Daoy (cell line): Measurements from ENCODE around the gene TAS1R1. TPM values are rescaled to one million over a fixed set of nuclear protein-coding genes. Genes with fewer than 3 reads are reported as not detected.
A peak's percentile ranks its signal among the peaks of the same experiment; 100 is the strongest.
"Not testable (repeated sequence)": the region's sequence is repeated elsewhere in the genome, so short reads cannot be mapped to it uniquely, and the experiment has no call there.

ENCODE experiments used
- DNase-seq: peaks from one replicate; pipeline ENCODE4 v3.0.0-alpha.2; 2015; ENCODE audit warnings: low read depth
- total RNA-seq: library from RNA; depleted of rRNA; stranded (reverse); fragments of >200 nt; shearing (Covaris generic); gene quantifications from 2 replicates; pipeline ENCODE4 v1.2.3, GENCODE V29; 2014

TAS1R1 gene
- total RNA-seq, 1 experiment from 2014 or later: not detected

- no peak for DNase-seq
These were observed 33.6 kb upstream of the TAS1R1 start for GRCh38 chr1:6521536-6521935.

GRCh38 chr1:6523566-6523965 lies 31.5 kb upstream of the TAS1R1 start:
- peak; percentile 43 for DNase-seq

- DNase-seq: no peak
These were observed 28.8 kb upstream of the TAS1R1 start for GRCh38 chr1:6526316-6526715.

DNA sequence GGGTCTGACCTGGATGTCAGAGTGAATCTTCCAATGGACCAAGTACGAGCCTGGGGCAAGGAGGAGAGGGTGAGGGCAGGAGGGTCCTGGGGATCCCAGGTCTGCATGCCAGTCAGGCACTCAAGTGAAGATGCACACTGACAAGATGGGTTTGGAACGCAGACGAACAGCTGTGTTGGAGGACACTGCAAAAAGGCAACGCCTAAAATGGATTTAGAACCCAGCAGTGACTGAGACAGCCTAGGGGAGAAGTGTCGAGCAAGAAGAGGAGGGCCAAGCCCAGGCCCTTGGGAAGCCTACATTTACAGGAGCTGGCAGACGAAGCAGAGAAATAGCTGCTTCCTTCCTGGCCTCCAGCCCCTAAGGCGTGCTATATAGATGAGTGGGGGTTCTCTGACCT lies 26.6 kb upstream of the TAS1R1 start:
- no peak for DNase-seq

DNA sequence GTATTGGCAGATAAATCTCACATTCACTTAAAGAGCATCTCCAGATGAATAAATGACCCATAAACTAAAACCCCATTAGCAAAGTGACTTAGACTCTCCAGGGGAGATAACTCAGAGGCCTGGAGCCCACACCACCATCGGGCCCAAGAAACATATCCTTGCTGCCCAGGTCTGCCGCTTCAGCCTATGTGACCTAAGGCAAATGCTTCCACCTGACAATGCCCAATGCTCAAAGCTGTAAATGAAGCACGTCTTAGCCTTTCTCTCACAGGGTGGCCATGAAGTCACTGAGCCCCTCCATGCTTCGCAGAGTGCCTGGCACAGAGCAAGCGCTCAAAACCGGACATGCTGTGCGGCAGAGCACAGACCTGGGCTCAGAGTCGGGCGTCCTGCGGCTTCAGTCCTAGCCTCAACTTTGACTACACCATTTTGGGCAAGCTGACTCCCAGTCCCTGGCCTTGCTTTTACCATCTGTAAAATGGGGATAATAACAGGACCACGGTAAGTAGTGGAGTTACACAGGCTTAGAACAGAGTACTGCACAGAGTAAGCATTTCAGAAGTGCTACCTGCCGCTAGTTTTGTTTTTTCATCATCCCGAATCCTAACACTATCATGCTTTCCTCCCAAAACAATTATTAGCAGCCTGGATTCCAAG lies 24.5 kb upstream of the TAS1R1 start:
- no peak for DNase-seq

DNA sequence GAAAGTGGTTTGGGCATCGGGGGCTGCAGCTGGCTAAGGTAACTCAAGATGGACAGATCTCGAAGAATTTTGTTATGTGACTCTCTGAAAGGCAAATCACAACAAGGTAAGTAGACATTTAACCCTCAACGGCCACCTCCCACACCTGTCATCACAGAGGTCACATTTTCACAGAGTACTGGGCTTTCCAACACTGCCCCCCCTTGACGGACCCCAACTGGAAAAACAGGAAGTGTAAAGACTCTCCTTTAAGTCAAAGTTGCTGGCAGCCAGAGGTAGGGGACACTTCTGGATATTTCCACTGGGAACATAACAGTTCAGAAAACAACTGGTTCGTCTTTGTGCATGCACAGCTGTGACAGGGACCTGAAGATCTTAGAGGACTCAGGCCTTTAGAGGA lies 23.1 kb upstream of the TAS1R1 start:
- DNase-seq: no peak

DNA sequence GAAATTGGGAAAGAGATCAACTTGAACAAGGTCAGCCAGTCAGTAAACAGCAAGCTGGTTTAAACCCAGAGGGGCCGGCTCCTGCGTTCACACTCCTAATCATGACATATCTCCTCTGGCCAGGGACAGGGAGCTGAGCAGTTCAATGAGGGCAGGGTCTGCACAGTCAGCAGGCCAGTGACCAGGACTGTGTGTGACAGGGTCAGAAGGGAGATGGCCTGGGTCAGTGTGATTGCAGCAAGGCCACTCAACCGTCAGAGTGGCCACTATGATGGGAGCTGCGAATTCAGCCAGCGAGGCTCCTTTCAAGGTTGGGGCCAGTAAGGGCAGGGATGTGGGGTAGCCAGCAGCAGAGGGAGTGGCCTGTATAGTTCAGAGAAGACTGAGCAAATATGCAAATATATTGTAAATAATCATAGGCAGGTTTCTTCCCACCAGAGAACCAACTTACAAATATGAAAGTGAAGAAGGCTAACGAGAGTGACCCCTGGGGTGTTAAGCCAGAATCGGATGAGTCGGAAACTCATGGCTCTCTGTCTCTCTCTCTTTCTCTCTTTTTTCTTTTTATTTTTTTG lies 20.8 kb upstream of the TAS1R1 start:
- no peak for DNase-seq

DNA sequence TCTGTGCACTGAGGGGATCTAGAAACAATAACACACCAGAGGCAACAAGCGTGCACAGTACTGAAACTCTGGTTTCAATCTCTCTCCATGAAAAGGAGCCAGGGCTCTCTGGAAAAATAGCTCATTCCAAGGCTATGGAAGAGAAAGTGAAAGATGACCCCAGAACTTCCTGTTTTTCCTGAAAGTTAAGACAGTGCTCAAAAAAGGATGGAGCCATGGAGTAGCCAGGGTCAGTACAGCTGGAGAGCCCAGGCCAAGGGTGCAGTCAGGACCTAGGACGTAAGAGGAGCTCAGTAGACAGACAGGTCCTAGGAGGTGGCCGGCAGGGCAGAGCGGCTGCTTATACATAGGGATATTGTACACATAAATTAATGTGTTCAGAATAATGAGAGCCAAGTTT lies 19.9 kb upstream of the TAS1R1 start:
- DNase-seq: no peak

GRCh38 chr1:6536291-6536690 lies 18.8 kb upstream of the TAS1R1 start:
- no peak for DNase-seq

- peak; percentile 17 for DNase-seq
These were observed 16.2 kb upstream of the TAS1R1 start for GRCh38 chr1:6538956-6539355.

- DNase-seq: peak; percentile 64
These were observed 10.3 kb upstream of the TAS1R1 start for GRCh38 chr1:6544831-6545230.

DNA sequence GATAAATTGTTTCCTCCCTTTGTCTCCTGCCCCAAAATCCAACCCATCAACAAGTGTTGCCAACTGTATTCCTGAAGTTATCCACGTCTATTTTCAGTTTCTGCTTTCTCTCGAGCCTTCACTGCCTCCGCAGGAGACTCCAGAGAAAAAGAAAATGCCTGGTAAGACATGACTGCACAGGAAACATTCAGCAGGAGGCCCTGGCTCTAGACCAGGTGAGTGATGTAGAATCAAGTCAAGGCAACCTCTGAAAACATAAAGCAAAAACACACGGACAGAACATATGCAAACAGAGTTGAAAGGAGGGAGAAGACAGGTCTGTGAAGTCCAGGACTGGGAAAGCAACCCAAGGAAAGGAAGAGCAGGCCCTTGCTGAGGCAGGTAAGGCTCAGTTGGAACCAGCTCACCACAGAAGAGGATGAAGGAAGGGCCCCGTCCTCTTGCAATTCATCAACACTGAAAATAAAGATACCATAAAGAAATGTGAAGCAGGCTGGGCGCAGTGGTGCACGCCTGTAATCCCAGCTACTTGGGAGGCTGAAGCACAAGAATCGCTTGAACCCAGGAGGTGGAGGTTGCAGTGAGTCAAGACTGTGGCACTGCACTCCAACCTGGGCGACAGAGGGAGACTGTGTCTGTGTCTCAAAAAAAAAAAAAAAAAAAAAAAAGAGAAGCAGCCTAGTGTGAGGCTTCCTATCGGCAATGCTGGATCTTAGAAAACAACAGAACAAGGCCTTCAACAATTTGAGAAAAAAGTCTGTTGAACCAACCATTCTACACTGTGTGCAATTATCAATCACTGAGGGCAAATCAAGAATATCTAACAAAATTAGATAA lies 9.6 kb upstream of the TAS1R1 start:
- peak; percentile 35 for DNase-seq

DNA sequence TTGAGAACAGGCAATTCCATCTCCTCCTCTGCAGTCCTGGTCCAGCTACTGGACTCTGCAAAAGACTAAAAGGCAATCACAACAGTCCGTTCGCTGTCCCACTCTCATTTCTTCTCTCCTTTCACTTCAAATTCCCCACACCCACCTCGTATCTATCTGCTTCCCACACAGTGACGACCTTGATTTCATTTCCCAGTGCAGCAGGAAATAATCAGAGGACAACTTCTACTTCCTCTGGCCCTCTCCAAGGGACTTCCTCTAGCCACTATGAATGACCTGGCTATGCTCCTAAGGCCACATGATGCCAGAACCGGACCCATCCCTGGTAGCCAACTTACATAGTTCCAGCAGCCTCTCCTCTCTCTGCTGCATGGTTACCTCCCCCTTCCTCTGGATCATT lies 8.8 kb upstream of the TAS1R1 start:
- DNase-seq: no peak

DNA sequence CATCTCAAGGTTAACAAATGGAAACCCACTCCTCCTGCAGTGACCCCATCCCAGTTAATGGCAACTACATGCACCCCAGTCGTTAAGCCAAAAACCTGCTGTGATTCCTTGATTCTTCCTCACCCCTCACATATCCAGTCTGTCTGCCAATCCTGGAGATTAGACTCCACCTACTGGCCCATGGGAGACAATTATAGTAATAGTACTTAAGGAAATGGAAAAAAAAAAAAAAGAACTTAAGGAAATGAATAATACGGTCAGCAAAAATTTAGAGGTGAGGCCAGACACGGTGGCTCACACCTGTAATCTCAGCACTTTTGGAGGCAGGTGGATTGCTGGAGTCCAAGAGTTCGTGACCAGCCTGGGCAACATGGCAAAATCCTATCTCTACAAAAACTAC lies 7.8 kb upstream of the TAS1R1 start:
- no peak for DNase-seq

DNA sequence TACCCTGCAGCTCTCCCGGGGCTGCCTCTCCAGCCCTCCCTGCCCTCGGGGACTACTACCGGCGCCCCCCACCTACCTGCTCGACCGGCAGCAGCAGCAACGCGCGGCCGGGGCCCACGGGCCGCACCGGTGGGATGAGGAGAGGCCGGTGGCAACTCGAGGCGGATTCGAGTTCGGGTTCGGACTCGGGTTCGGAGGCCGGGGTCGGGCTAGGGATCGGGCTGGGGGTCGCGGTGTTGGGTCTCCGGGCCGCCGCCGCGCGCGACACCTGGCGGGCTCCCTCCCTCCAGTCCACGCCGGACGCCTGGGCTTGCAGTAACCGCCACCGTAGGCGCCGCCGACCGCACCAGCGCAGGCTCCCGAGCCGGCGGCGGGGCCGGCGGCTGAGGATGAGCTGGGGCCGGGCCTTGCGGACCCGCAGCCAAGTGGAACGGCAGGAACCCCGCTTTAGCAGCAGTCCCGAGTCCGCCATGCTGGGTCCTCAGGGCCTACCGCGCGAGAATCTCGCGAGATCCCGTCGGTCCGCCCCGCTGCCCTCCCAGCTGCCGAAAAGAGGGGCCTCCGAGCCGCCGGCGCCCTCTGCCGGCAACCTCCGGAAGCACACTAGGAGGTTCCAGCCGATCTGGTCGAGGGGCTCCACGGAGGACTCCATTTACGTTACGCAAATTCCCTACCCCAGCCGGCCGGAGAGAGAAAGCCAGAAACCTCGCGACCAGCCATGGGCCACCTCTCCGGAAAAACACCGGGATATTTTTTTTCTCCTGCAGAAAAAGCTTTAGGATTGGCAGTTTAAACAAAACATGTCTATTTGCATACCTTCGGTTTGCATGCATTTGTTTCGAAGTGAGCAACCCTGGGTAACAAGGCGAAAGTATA lies 838 bp upstream of the TAS1R1 start, which contains the start of gene NOL9:
Gene NOL9 (minus strand): TSS at position 483 of the 876 bp plus-strand sequence. CDS start 11 bp downstream, at position 472.
- DNase-seq: peak; percentile 95

DNA sequence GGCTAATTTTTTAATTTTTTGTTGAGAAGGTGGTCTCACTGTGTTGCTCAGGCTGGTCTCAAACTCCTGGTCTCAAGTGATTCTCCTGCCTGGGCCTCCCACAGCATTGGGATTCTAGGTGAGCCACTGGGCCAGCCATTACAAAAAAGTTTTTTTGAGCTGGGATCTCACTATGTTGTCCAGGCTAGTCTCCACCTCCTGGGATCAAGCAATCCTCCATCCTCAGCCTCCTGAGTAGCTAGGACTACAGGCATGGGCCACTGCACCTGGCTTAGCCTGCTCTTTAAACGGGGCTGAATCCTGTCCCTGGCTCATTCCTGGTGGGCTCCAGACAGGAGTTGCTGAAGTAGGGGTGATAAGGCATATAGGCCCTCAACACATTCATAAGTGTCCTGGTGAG lies 2.5 kb downstream of the TAS1R1 start:
- no peak for DNase-seq

- DNase-seq: not testable (repeated sequence)
These were observed 4.1 kb downstream of the TAS1R1 start for GRCh38 chr1:6559161-6559560.

- no peak for DNase-seq
These were observed 5.2 kb downstream of the TAS1R1 start for GRCh38 chr1:6560267-6560666.

DNA sequence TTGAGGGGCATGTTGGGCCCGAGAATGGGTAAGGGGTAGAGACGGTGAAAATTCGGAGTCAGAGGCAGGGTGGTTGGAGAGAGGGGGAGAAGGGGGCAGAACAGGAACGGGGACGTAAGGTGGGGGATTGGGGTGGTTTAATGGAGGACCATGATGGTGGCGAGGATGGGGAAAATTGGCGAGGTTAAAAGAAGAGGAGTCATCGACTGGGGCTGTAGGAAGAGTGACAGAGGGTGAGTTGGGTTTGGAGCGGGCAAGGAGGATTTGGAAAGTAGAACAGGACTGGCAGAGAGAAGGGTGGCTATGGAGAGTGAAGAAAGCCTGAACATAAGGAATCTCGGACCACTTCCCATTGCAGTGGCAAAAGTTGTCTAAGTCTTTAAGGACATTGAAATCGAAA lies 13.9 kb downstream of the TAS1R1 start:
- DNase-seq: no peak

DNA sequence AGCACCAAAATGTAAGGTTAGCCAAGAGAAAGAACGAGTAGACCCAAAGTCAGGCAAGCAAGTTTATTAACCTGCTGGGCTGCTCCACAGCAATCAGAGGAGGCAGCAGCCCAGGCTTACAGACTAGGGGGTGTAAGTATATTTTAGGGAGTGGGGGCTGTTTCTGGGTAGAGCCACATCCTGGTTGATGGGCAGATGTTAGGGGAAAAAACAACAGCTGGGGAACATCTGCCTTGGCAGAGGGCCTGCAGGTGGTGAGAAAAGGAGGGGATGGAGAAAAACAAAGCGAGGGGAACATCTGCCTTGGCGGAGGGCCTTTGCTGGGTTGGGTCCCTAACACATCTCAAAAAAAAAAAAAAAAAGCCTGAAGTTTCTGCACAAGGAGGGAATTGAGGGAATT lies 15.0 kb downstream of the TAS1R1 start:
- no peak for DNase-seq

GRCh38 chr1:6570987-6571386 lies 15.9 kb downstream of the TAS1R1 start:
- DNase-seq: no peak
